ENCODE measurements around the gene TMPRSS2.

Gene TMPRSS2

GRCh38 chr21:41482301-41482700 lies 25.7 kb downstream of the TMPRSS2 start:
- no peak for TF ChIP-seq POLR2A (IDR thresholded peaks at IDR 0.05; ENCODE audit: low read depth, low read length)
- FAIRE-seq (no peak), DNase-seq (ENCODE audit: insufficient read length, low spot score) (no peak)

DNA sequence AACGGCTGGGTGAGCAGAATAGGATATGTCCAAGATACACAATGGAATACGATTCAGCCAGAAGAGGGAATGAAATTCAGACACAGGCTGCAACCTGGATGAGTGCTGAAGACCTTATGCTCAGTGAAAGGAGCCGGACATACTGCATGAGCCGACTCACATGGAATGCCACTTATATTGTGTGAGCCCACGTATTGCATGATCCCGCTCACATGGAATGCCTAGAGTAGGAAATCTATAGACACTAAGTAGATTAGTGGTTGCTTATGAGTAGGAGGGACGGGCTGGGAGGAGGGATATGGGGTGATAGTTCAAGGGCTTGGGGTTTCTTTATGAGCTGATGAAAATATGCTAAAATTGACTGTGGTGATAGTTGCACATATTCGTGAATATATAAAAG lies 26.8 kb downstream of the TMPRSS2 start:
- FAIRE-seq (no peak), DNase-seq (ENCODE audit: insufficient read length, low spot score) (no peak)
- TF ChIP-seq POLR2A (IDR thresholded peaks at IDR 0.05; ENCODE audit: low read depth, low read length): no peak

- no peak for FAIRE-seq
- TF ChIP-seq POLR2A (IDR thresholded peaks at IDR 0.05; ENCODE audit: low read depth, low read length): no peak
Observed at GRCh38 chr21:41480086-41480690, 27.8 kb downstream of the TMPRSS2 start.

GRCh38 chr21:41479686-41480085 lies 28.3 kb downstream of the TMPRSS2 start:
- FAIRE-seq: no peak
- no peak for DNase-seq (ENCODE audit: insufficient read length, low spot score)
- TF ChIP-seq POLR2A (IDR thresholded peaks at IDR 0.05; ENCODE audit: low read depth, low read length): no peak

More at GRCh38 chr21:41480086-41480690, 27.8 kb downstream of the TMPRSS2 start:
- no peak for DNase-seq (ENCODE audit: insufficient read length, low spot score)

DNA sequence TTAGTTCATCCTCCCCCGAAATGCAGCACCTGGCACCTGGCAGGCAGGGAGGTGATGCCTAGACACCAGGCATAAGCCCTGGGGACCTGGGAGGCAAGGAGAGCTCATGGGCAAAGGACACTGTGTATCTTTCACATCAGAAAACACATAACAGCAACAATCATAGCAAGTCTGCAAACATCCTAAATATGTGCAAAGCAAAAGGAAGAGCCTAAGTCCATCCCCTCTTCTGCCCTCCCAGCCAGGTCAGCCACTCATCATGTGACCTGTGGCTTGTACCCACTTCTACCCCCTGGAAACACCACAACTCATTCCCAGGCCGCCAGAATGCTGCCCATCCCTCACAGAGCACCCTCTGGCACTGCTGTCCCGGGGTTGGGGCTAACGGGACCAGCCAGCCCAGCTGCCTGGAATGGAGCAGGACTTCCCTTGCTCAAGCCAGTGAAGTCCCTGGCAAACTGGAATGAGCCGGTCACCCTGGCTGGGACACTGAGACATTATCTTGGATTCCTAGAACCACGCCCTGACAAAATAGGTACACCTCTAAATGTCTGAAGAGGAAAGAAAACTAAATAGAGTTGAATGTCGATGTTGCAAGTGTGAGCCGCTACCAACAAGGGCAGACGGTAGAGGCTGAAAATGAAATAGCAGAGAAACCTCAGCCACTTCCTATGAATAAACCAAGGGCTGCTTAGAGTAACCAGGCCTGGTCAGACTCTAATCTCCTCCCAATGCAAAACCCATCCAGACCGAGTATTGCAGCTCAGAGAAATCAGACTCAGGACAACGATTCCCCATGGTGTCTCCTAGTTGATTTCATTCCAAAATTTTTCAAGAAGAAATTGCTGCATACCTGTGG lies 29.4 kb downstream of the TMPRSS2 start:
- DNase-seq (ENCODE audit: insufficient read length, low spot score) (no peak), FAIRE-seq (no peak)
- no peak for TF ChIP-seq POLR2A (IDR thresholded peaks at IDR 0.05; ENCODE audit: low read depth, low read length)

DNA sequence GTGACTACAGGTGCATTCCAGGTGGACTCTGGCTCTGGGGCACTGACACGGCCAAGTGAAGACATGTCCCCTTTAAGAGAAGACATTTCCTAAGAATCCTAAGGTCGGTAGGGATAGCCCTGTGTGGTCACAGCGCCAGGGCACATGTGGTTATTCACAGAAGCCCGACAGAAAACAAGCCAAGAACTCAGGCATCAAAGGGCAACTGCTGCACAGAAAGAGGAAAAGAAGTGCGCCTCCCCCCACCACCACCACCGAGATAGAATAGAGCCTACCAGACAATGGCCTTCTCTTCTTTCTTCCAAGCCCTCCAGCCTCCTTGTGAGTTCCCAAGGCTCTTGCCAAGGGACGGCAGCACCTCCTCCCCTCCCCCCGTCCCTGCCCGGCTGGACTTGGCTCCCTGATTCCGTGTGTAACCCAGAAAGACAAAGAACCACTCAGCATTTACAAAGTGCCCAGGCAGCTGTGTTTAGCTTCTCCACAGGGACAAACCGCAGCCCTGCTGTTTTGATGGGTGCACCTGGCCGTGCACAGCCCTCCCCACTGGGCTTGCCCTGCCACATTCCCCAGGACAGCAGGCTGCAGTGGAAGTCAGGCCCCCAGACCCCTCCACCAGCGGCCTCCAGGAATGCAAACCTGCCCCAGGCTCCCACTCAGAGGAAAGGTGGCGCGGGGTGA lies 30.2 kb downstream of the TMPRSS2 start:
- no peak for TF ChIP-seq POLR2A (IDR thresholded peaks at IDR 0.05; ENCODE audit: low read depth, low read length)
- DNase-seq (ENCODE audit: insufficient read length, low spot score): no peak
- no peak for FAIRE-seq

DNA sequence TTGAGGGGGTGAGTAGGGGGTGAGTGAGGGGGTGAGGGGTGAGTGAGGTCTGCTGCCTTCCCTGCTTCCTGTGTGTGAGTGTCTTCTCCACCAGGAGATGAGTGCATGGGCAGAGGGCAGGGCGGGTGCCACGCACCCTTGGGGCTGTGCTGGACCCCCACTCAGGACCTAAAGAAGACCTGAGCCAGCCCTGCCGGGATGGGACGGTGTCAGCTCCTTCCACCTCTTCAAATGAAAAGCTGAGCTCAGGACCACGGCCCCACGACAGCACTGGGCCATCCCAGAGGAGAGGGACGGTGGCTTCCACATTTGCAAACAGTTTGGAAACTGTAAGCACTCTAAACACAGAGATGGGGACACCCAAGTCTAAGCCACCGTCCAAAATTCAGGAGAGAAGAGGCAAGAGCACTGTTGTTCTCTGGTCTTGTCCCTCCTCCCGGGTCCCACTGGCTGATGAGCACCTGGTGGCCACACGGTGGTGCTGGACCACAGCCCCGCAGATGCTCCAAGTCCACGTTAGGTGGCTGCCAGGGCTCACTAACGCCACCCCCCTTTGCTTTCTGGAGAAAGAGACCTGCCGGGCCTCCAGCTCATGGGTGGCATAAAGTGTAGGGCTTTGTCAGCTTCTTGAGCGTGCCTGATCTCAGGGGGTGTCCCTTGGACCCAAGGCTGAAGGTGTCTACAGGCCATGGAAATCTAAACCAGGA lies 32.1 kb downstream of the TMPRSS2 start:
- no peak for TF ChIP-seq POLR2A (IDR thresholded peaks at IDR 0.05; ENCODE audit: low read depth, low read length)
- FAIRE-seq (no peak), DNase-seq (ENCODE audit: insufficient read length, low spot score) (no peak)

GRCh38 chr21:41472753-41473548 lies 35.0 kb downstream of the TMPRSS2 start:
- no peak for FAIRE-seq
- TF ChIP-seq POLR2A (IDR thresholded peaks at IDR 0.05; ENCODE audit: low read depth, low read length): no peak
- DNase-seq (ENCODE audit: insufficient read length, low spot score): no peak

DNA sequence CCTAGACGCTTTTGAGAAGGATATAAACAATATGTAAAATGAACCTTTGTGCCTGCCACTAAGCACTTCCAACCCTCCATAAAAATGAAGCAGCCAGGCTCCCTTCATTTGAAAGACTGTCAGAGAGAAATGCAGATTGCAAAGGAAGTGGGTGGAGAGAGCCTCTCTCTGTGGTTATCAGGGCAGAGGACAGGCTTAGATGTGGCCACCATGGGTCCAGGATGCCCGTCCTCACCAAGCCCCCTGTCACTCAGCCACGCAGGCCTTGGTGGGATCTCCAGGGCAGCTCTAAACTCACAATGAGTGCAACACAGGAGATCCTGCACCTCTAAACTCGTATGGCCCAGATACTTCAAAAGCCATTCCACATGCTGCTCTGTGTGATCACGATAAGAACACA lies 37.9 kb downstream of the TMPRSS2 start:
- no peak for FAIRE-seq
- no peak for DNase-seq (ENCODE audit: insufficient read length, low spot score)
- TF ChIP-seq POLR2A (IDR thresholded peaks at IDR 0.05; ENCODE audit: low read depth, low read length): no peak

- FAIRE-seq (no peak), DNase-seq (ENCODE audit: insufficient read length, low spot score) (no peak)
- no peak for TF ChIP-seq POLR2A (IDR thresholded peaks at IDR 0.05; ENCODE audit: low read depth, low read length)
Observed at GRCh38 chr21:41466024-41466820, 41.7 kb downstream of the TMPRSS2 start.

DNA sequence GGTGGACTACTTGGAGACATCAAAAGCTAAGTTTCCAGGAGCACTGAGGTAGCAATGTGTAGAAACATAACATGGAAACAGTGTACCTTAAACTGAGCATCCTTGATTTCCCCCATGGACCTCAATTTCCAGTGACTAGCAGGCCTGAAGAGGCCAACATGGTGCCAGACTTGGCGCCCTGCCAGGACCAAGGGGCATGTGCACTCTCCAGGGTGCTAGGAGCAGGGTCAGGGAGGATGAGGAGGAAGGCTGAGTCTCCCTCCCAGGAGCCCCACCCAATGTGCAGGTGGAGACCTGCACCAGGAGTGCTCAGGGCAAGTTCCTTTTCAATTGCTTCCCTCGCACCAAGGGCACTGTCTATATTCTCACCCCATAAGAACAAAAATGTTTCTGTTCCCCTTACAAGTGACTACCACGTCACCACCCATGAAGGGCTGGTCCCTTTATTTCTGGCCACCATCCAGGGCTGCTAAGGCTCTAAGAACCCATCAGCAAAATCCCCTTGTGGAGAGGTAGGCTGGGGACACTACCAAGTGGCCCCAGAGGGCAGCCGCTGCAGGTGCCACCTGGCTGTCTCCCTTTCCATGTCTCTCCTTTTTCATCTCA lies 42.7 kb downstream of the TMPRSS2 start:
- TF ChIP-seq POLR2A (IDR thresholded peaks at IDR 0.05; ENCODE audit: low read depth, low read length): no peak
- no peak for FAIRE-seq
- no peak for DNase-seq (ENCODE audit: insufficient read length, low spot score)

All from H54 (cell line).